Measurements from ENCODE around the gene FHIT.
A peak's percentile ranks its signal among the peaks of the same experiment; 100 is the strongest.

FHIT gene

DNA sequence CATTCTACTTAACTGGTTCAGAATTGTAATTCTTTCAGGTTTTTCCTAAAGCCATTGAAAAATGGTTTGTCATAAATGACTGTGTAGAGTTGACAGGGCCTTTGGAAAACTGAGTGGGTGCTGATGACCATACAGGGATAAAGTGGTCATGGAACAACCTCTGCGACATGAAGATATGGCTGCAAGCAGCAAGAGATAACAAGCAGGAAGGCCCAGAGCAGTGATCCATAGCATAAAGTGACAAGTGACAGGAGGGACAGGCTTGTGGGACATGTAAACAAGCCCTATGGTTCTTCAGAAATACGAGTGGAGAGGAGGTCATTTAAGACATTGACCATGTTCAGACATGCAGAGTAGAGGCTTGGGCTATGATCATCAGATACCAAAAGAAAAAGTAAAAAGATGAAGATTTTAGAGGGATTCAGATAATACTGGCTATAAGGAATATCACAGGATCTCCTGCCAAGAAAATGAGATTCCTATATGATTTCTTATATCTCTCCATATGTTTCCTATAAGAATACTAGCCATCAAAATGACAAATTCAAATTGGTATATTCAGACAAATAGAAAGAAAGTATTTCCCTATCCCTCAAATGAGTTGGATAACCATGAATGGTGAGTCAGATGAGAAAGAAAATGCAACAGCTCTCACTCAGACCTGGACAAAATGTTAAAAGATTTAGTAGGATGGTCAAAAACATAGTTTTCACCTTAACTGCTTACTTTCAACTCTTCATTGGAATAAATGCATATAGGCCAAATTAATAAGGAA, 1373.8 kb downstream of the FHIT start:
- DNase-seq (ENCODE audit: low read depth) = no peak

DNA sequence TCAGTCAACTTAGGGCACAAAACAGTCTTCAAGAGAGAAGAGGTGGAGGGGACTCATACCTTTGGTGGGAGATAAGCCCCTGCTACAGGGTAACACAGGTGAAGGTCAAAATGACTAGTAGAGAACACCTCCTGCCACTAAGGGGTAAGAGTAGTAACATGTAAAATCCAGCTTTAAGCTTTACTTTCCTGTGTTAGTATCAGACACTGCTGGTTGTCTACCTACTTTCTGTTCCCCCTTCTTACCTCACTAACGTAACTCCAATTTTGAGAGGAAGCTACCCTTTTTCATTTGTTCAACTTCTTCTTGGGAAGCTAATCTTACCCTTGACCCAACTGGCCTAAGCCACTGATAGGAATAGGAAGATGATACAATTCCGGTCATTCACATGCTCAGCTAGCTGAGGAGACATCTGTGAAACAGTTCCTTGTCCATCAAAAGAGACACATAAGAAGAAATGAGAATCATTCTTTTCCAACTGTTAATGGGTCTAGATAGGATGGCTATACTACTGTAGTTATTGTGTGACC, 1374.7 kb downstream of the FHIT start:
- DNase-seq (ENCODE audit: low read depth) = no peak

DNA sequence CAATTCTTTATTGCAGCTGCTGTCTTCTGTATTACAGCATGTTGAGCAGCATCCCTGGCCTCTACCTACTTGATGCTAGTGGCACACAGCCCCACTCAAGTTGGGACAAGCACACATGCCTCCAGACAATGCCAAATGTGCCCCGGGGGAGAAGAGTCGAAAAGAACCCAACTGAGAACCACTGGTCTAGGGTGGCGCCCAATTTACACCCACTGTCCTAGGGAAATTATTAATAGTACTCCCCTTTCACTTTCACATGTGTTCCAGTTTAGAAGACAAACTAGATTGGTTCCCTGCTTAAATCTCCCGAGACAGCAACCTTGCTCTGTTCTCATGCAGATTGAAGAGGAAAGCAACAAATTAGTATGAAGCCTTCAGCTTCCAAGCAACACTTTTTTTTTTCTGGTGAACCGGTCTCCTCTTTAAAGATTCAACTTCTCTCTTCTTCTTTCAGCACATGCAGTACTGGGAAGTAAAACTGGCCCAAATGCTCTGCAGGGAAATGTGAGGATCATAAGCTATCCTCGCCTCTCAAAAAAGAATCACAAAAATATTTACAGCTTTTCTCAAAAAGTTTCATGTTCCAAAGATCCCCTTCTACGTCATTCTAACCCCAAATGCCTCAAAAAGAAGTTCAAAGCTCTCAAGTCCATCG, 1377.5 kb downstream of the FHIT start:
- DNase-seq (ENCODE audit: low read depth) = no peak

GRCh38 chr3:59872128-59872527, 1379.1 kb downstream of the FHIT start:
- DNase-seq (ENCODE audit: low read depth) = no peak

DNA sequence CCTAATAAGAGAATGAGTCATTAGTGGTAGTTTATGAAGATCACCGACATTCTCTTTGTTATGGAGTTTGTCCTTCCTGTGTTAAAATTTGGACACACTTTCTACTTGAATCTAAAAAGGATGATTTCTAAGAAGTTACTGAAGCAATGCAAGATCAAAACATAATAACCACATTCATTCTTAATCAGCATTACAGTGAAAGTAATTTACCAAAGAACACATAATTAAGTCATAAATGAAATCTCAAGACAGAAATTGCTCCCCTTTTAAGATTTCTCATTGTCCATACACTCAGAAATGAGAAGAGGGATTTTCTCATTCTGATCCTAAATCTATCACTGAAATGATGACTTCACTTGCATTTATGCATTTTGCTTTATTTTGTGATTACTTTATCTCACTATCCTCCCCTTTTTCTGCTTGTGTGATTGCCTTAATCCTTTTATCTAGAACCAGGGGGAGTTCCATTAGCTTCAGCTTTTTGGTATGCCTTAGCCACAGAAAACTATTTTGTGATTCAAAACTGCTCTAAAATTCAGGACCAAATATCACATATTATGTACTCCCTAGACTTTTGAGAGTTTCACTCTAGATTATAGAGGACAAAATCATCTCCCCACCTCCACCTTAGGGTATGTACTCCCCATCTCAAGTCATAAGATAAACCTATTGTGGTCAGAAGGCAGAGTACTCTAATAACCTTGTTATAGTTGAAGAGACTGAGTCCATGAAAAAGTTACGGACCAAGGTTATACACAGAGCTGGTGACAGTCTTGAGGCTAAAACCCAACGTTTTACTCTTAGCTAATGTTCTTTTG, 1383.9 kb downstream of the FHIT start:
- DNase-seq (ENCODE audit: low read depth) = no peak

DNA sequence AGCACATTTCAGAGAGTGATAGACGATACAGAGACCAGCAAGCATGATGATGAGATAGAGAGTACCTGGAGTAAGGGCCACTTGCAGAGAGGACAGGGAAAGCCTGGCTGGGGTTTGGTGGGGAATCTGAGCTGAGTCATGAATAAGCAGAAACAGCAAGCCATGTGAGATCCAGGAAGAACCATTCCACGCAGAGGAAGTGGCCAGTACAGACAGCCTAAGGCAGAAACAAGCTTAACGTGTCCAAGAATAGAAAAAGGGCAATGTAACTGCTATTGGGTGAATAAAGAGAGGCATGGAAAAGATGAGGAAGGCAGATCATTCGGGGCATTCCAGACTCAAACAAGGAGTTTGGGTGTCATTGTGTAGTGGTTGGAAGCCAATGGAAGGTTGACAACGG, 1385.2 kb downstream of the FHIT start:
- DNase-seq (ENCODE audit: low read depth) = no peak

DNA sequence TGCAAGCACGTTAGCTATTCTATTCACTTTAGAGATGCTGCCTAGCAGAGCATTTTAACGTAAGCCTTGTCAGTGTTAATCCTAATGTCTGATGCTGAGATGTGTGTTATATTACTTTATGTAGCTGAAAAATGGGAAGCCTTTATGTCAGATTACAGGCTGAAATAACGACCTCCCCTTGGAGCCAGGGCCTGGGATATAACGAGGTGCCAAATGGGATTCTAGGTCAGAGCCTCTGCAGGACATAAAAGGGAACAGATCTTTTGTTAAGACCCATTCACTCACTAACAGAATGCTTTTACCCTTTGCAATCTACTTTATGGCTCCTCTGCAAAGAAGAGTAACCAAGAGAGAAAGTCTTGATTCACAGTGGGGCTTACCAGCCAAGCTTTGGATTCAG, 1385.9 kb downstream of the FHIT start:
- no peak for DNase-seq (ENCODE audit: low read depth)

- no peak for DNase-seq (ENCODE audit: low read depth)
Measured at GRCh38 chr3:59862686-59863085, 1388.6 kb downstream of the FHIT start.

GRCh38 chr3:59857589-59858346, 1393.5 kb downstream of the FHIT start:
- DNase-seq (ENCODE audit: low read depth) = peak; percentile 59

GRCh38 chr3:59856934-59857460, 1394.3 kb downstream of the FHIT start:
- no peak for DNase-seq (ENCODE audit: low read depth)

GRCh38 chr3:59854061-59854709, 1397.1 kb downstream of the FHIT start:
- no peak for DNase-seq (ENCODE audit: low read depth)

GRCh38 chr3:59850417-59850816, 1400.8 kb downstream of the FHIT start:
- no peak for DNase-seq (ENCODE audit: low read depth)

GRCh38 chr3:59845386-59845785, 1405.9 kb downstream of the FHIT start:
- no peak for DNase-seq (ENCODE audit: low read depth)

DNA sequence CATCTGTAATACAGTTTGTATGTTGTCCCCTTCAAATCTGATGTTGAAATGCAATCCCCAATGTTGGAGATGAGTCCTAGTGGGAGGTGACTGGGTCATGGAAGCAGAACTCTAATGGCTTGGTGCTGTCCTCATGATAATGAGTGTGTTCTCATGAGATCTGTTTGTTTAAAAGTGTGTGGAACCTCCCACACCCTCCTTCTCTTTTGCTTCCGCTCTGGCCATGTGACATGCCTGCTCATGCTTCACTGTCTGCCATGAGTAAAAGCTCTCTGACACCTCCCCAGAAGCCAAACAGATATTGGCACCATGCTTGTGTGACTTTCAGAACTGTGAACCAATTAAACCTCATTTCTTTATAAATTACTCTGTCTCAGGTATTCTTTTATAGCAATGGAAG, 1407.4 kb downstream of the FHIT start:
- no peak for DNase-seq (ENCODE audit: low read depth)

DNA sequence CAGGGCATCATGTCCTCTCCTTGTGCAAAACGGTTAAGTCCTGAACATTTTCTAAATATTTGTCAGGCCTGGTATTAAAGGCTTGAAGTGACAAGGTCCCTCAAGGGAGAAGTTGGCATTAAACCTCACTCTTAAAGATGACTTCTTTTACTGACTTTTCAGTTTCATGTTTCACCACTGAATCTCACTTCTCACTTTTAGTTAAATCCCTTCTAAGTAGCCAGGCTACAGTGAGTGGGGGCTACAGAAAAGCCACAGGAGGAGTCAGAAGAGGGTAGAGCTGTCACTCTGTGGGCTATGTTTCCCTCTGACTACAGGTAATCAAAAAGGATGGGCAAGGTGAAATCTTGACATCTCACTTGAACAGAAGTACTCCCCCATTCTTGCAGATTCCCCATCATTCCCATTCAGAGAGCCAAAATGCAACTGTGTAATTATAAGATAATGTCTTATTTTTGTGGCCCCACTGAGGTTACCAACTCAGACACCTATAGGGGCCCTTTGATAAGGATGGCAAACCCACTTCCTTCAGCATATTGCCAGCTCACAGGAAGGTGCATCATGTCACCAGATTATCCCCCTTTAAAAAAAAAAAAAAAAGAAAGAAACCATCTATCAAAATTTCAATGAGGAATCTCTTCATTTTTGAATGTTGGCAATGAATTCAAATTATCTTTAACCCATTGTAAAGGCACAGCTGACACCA, 1411.3 kb downstream of the FHIT start:
- DNase-seq (ENCODE audit: low read depth) = no peak

DNA sequence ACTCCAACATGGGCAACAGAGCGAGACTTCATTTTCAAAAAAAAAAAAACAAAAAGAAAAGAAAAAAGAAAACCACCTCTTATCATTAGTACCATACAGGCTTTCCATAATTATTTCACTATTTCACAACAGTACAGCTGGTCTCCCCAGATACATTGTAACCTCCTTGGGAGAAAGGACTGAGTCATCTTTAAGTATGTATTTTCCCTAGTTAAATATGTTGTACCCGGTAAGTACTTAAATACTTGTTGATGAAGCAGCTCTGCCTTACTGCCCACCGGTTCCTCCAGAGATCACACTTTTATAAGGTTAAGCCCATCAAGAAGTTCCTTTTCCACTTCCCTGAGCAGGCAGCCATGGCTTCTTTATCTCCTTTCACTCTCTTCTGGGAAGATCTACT, 1412.0 kb downstream of the FHIT start:
- no peak for DNase-seq (ENCODE audit: low read depth)

DNA sequence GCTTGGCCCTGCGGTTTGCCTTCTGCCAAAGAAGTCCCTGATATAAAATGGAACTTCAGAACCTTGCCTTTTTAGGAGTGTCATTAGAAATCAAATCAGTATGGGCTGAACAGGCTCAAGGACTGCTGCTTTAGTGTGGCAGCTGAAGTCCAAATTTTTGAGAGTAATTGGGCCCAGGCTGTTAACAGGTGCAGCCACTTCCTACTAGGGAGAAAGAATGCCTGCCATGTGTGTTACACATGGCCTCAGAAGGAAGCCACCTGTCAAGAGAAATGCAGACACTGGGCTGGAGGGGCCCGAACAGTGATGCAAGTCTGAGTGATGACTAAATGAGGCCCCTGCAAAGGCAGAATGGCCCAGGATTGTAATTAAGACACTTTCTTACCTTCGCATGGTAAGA, 1414.7 kb downstream of the FHIT start:
- DNase-seq (ENCODE audit: low read depth) = no peak

DNA sequence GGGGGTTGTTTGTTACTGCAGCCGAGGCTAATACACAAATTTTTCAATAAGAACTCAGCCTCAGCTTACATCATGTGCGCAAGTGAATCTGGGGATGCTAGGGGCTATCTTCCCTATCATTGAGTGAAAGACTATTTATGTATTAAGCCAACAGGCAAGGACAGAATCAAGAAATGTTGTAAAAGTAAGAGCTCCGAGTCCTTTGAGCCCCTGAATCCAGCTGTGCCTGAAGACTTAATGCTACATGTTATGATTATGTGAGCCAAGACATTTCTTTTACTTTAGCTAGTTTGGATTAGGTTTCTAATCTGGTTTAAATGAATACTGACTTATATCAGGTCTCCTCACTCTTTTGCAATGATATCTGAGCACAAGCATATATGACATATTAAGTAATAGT, 1418.5 kb downstream of the FHIT start:
- DNase-seq (ENCODE audit: low read depth) = no peak

DNA sequence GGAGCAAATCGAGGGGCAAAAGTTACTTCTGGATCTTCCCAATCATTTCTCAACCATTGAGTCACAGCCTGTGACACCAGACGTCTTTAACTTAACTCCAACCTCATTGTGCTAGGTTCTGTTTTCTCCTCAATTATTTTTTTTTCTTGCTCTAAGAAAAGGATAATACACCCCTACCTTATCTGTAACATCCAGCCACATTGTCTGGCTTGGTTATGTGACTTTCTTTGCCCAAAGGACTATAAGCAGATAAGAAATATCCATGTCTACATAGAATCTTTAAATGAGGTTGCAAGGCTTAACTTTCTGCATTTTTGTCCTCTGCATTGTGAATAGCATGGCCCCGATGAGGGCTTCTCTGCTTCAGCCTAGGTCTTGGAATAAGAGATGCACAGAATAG, 1419.0 kb downstream of the FHIT start:
- DNase-seq (ENCODE audit: low read depth) = no peak

DNA sequence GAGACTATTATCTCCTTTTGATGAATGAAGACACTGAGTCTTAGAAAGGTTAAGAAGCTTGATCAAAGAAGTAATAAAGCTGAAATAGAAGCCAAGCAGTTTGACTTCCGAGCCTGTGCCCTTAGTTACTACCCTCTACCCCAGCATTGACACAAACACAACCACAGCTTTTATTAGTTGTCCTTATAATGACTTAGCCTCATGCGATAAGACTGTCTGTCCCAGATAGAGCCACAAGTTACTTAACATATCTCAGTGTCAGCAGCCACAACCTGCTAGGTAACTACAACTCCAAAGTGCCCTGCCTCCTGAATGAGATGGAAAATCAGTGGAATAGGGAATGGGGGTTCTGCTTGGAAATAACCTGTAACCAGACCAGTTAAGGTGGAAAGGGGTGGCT, 1419.9 kb downstream of the FHIT start:
- DNase-seq (ENCODE audit: low read depth) = no peak

GRCh38 chr3:59829527-59829926, 1421.7 kb downstream of the FHIT start:
- no peak for DNase-seq (ENCODE audit: low read depth)
